OCI-M1 (cell line): Measurements from ENCODE around the gene GPR68.
"Not testable (repeated sequence)": the region's sequence is repeated elsewhere in the genome, so short reads cannot be mapped to it uniquely, and the experiment has no call there.

Experiments
- DNase-seq: peaks from one replicate; lab custom pipeline; 2025; lab: John Stamatoyannopoulos, UW

GPR68 gene

GRCh38 chr14:91228112-91229004 lies 16.1 kb downstream of the GPR68 start:
- DNase-seq: no peak

- no peak for DNase-seq
These were observed 17.3 kb downstream of the GPR68 start for GRCh38 chr14:91227183-91227628.

GRCh38 chr14:91226360-91226759 lies 18.1 kb downstream of the GPR68 start:
- not testable (repeated sequence) for DNase-seq

DNA sequence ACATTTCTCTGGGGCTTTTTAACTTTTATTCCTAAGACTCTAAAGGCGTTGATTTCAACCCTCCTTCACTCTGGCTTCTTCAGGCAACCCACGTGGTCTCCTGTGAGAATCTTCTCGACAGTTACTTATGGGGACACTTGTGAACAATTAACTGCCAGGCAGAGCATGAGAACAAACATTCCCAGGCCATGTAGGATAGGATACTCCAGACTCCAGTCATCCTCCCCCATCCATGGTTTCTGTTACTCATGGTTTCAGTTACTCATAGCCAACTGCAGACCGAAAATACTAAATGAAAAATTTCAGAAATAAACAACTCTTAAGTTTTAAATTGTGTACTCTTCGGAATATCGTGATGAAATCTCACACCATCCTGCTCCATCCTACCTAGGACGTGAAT lies 19.5 kb downstream of the GPR68 start:
- no peak for DNase-seq

- DNase-seq: no peak
These were observed 21.3 kb downstream of the GPR68 start for GRCh38 chr14:91223028-91223783.

- no peak for DNase-seq
These were observed 23.2 kb downstream of the GPR68 start for GRCh38 chr14:91221270-91221669.

DNA sequence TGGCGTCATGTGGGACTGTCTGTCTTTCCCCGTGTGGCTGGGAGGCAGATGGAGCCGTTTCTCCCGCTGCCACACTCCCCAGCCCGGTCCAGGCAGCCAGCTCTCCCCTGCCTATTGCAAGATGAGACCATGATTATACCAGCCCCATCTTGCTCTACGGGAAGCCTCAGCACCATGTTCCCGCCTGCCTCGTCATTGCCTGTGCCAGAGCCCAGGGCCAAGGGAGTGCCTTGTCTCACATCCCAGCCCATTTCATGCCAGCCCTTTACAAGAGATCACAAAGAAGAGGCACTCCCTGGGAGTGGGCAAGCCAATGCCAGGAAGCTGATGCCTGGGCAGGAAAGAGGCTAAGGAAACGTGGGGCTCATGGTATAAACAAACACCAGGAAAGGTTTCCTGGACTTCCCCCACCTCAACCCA lies 23.9 kb downstream of the GPR68 start:
- DNase-seq: no peak

DNA sequence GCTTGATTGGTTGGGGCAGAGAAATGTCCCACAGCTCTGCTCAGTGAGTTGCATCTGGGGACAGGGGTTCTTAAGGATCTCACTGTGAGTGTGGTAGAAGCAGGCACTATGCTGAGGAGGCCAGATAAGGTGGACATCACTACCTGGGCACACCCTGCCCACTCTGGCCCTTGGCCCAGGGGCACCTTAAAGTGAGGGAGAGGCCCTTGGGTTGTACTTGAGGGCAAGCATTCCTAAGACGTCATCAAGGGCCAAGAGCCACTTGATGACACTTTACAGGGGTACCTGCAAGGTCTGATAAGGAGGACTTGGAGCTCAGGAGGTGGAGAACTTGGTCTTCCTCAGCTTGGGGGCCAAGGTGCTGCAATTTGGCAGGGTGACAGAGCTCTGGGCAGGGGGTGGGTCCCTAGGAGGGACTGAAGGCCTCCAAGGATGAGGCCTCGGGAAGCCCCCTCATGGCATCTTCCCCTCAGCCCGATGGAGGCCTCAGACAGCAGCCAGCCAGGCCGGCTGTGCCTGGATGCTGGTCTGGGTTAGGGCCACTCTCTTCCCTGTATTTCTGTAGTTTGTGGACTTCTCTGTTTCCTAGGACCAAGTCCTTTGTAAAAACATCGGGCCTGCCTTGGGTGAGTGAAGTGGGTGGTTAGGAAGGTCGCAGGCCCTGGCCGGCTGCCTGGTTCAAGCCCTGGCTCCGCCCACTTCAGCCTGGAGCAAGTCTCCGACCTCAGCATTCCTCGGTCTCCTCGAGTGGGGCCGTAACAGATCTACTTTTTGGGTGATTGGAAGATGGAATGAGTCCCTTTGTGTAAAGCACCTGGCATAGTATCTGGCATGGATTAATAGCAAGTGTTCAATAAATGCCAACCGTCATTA lies 24.8 kb downstream of the GPR68 start:
- DNase-seq: no peak

DNA sequence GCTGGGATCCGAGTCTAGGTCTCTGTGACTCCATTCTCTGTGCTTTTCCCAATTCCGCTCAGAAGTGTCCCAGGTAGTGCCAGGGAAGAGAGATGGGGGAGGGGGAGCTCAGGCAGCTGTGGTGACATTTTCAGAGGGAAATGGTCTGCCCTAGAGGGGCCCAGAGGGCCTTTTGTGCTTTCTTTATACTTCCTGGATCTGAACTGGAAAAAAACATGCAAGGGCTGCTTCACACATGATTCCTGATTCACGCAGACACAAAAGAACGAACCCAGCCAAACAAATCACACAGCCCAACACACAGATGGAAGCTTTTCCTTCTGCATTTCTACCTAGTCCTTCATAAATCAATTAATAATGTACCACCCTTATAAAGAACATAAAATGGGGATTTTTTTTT lies 26.5 kb downstream of the GPR68 start:
- no peak for DNase-seq

- DNase-seq: no peak
These were observed 27.7 kb downstream of the GPR68 start for GRCh38 chr14:91216731-91217226.

GRCh38 chr14:91215381-91215780 lies 29.1 kb downstream of the GPR68 start:
- DNase-seq: no peak

- DNase-seq: no peak
These were observed 30.2 kb downstream of the GPR68 start for GRCh38 chr14:91214306-91214705.

- no peak for DNase-seq
These were observed 33.5 kb downstream of the GPR68 start for GRCh38 chr14:91211017-91211416.

- peak; percentile 67 for DNase-seq
These were observed 37.5 kb downstream of the GPR68 start for GRCh38 chr14:91207008-91207407.

DNA sequence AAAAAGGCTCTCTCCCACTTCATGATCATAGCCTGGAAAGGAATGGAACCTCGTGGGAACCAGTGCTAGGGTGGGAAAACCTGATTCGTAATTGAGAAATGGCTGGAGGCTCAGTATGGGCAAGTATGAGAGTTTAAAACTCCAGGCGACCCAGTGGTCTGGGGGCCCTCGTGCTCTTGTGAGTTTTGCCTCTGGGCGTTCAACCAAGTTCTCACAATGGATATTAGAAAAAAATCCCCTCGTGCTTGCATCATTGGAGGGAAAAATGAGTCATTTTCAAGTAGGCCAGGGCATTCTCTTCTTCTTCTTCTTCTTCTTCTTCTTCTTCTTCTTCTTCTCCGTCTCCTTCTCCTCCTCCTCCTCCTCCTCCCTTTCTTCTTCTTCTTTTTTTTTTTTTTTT lies 39.0 kb downstream of the GPR68 start:
- no peak for DNase-seq

DNA sequence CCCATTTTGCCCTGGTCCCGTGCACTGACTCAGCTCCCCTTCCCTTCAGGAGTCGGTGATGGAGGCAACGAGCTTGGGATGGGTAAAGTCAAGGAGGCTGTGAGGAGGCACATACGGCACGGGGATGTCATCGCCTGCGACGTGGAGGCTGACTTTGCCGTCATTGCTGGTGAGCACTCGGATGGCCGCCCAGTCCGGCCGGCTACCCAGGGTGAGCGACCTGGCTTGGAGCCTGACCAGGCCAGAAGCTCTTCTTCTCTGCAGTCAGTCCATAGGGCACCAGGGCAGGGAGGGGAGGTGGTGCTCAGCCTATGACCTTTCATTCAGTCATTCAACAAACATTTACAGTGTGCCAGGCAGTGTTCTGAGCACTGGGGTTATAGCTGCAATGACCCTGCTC lies 39.8 kb downstream of the GPR68 start:
- DNase-seq: no peak

DNA sequence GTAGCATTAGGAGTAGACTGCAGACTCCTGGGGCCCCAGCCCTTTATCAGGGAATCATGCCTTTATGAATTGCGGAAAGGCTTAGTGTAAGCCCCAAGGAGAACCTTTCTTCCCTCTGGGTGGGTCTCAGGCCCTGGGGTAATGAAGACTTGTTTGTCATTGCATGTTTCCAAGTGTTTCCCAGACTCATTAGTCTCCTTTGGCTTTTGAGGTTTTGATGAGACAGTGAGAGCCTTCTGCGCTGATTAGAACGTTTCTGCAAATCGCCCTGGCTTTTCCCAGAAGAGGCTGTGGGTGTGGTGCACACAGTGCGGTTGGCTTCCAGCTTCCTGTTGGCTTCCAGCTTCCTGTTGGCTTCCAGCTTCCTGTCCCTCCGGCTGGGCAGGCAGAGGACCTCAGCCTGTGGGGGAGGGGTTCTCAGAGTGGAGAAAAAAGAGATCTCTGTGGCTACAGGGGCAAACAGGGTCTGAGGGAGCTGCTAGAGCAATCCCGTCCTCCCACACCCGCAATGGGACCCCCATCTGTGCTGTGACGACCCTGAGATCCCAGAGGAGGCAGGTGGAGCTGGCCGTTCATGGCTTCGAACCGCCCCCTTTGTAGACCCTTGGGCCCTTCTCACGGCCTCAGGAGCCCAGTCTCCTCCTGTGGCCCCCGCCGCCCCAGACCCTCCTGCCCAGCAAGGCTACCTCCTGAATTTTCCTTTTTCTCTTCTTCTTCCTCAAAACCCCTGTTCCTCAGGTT lies 42.1 kb downstream of the GPR68 start:
- DNase-seq: peak; percentile 95

DNA sequence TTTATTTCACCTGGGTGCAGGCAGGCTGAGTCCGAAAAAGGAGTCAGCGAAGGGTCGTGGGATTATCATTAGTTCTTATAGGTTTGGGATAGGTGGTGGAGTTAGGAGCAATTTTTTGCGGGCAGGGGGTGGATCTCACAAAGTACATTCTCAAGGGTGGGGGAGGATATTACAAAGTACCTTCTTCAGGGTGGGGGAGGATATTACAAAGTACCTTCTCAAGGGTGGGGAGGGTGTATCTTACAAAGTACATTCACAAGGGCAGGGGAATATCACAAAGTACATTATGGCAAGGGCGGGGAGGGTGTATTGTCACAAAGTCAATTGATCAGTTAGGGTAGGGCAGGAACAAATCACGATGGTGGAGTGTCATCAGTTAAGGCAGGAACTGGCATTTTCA lies 43.7 kb downstream of the GPR68 start:
- not testable (repeated sequence) for DNase-seq

GRCh38 chr14:91197631-91198030 lies 46.9 kb downstream of the GPR68 start:
- no peak for DNase-seq

GRCh38 chr14:91195881-91196280 lies 48.6 kb downstream of the GPR68 start:
- DNase-seq: no peak

DNA sequence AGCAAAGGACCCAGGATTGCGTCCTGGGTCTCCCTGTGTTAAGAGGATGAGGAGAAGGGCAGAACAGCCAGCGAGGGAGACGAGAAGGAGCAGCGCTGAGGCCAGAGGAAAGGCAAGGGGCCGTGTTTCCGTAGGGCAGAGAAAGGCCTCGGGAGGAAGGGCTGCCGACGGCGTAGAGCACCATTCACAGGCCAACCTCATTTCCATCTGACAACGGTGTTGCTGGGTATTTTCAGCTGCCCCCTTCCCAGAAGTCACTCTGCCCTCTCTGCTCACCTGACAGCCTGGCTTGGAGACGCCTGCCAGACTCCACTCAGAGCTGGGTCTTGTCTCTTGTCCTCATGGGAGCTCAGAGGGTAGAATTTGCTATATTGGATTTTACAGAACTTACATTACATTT lies 51.4 kb downstream of the GPR68 start:
- no peak for DNase-seq
